22Rv1 (cell line): ENCODE results near the gene CAMK2B.

Experiments used
- ZFX ChIP-seq: fragments of 450-650 bp; IDR thresholded peaks from 2 replicates; pipeline ENCODE4 v1.6.1; 2017; ENCODE audit warnings: antibody characterized with exemption, borderline replicate concordance
- TF ChIP-seq, protein P1 (sequence below): fragments of 450-650 bp; IDR thresholded peaks from 2 replicates; pipeline ENCODE4 v1.5.1; 2017; ENCODE audit warnings: mild to moderate bottlenecking

DNA sequence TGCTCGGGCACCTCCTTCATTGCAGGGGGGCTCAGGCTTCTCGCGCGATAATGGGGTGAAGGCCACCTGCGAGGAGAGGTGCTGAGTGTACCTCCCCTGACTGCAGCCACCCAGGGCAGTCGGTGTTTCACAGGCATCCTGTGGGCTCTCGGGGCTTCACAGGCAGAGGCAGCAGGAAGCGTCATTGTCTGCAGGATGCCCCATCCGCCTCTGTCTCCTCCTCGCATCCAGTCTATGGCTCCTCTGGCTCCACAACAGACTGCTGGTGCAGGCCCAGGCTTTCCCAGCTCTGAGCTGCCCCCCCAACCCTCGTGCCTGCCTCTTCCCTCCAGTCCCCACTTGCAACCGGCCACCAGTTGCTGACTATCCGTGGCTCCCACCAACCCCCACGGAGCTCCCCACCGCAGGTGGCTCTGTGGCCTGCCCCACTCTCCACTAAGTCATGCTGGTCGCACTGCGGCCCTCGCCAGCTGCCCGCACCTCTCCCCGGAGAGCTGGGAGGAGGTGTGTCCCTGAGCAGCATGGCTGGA is 36.5 kb downstream of the CAMK2B start:
- TF ChIP-seq, protein P1, sequence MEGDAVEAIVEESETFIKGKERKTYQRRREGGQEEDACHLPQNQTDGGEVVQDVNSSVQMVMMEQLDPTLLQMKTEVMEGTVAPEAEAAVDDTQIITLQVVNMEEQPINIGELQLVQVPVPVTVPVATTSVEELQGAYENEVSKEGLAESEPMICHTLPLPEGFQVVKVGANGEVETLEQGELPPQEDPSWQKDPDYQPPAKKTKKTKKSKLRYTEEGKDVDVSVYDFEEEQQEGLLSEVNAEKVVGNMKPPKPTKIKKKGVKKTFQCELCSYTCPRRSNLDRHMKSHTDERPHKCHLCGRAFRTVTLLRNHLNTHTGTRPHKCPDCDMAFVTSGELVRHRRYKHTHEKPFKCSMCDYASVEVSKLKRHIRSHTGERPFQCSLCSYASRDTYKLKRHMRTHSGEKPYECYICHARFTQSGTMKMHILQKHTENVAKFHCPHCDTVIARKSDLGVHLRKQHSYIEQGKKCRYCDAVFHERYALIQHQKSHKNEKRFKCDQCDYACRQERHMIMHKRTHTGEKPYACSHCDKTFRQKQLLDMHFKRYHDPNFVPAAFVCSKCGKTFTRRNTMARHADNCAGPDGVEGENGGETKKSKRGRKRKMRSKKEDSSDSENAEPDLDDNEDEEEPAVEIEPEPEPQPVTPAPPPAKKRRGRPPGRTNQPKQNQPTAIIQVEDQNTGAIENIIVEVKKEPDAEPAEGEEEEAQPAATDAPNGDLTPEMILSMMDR = no peak
- no peak for TF ChIP-seq ZFX
